K562 (cell line): ENCODE measurements around the gene AKT1S1. TPM values are rescaled to one million over a fixed set of nuclear protein-coding genes. Genes with fewer than 3 reads are reported as not detected.

Experiments
- ATAC-seq: fragments of 200-7000 bp; cut with Tn5 transposase; 3 replicates; pipeline ENCODE4 v1.9.1; 2020; ENCODE audit warnings: moderate library complexity
- BruUV-seq: library from RNA; stranded (reverse); fragments of 400-500 nt; replicated peaks from 2 replicates; lab custom pipeline; 2021; lab: Mats Ljungman, UMichigan
- CTCF ChIA-PET: fragments of 300-600 bp; formaldehyde crosslinking; extraction: SDS; loops from one replicate; lab custom pipeline; 2021; ENCODE audit warnings: low intra/inter-chr PET ratio; lab: Yijun Ruan, JAX
- POLR2A ChIA-PET: fragments of 300-600, 350-650 bp; sonication (Branson Sonifier 250); formaldehyde crosslinking; extraction: SDS; loops from one replicate; lab custom pipeline; 2021; ENCODE audit warnings: antibody characterized with exemption, inconsistent platforms; lab: Yijun Ruan, JAX
- DNase-seq, 4 experiments: peaks; one replicate each; pipeline versions ENCODE4 v3.0.0 to v3.0.0-alpha.2; 2011 to 2018; ENCODE audit warnings: low spot score in 3 of 4, mixed read lengths in 3 of 4; ENCODE audit errors: extremely low read depth in 1 of 4
- FAIRE-seq: peaks from 2 replicates; lab custom pipeline; 2011; peaks lifted over from hg19 to GRCh38; lab: Jason Lieb, UNC
- H2AFZ ChIP-seq: 2 replicates; pipeline ENCODE4 v1.6.0; 2011; ENCODE audit warnings: low read depth, low read length, control low read depth, inconsistent platforms
- H3K27ac ChIP-seq: fragments of 200-600 bp; 3 replicates; pipeline ENCODE4 v1.8.0; 2011; ENCODE audit warnings: low read depth, mild to moderate bottlenecking, control low read depth, inconsistent platforms, low read length, moderate library complexity, mixed read lengths; ENCODE audit errors: extremely low read depth
- H3K27me3 ChIP-seq, 2 experiments: fragments of 300-600 bp in 1 of 2; 2 replicates in 1 of 2; 3 replicates in 1 of 2; pipeline versions ENCODE4 v1.6.0 to v1.8.0; 2011; ENCODE audit warnings: inconsistent platforms in 2 of 2, low read length in 2 of 2, mild to moderate bottlenecking in 1 of 2, mixed read lengths in 1 of 2, moderate library complexity in 1 of 2; ENCODE audit not compliant: control insufficient read depth in 2 of 2, insufficient read depth in 2 of 2
- H3K36me3 ChIP-seq: fragments of 300-600 bp; 3 replicates; pipeline ENCODE4 v1.8.0; 2011; ENCODE audit warnings: mild to moderate bottlenecking, low read length, inconsistent platforms; ENCODE audit not compliant: control insufficient read depth, insufficient read depth
- H3K4me1 ChIP-seq, 2 experiments: fragments of 200-600 bp in 1 of 2; replicated peaks in 1 of 2; 2 replicates in 1 of 2; 3 replicates in 1 of 2; pipeline versions ENCODE4 v1.5.1 to v1.8.0; 2011; ENCODE audit warnings: inconsistent platforms in 2 of 2, low read length in 2 of 2, mild to moderate bottlenecking in 1 of 2, mixed read lengths in 1 of 2, moderate library complexity in 1 of 2; ENCODE audit not compliant: control insufficient read depth in 2 of 2, insufficient read depth in 2 of 2
- H3K4me2 ChIP-seq: 2 replicates; pipeline ENCODE4 v1.6.1; 2011; ENCODE audit warnings: low read length, control low read depth, inconsistent platforms, mixed read lengths; ENCODE audit not compliant: insufficient read depth
- H3K4me3 ChIP-seq: fragments of 200-600 bp; sonication (generic), shearing (Covaris generic); 2 replicates; pipeline ENCODE4 v1.5.1; 2016; ENCODE audit warnings: control low read depth, inconsistent platforms
- H3K79me2 ChIP-seq: fragments of 200-600 bp; 3 replicates; pipeline ENCODE4 v1.8.0; 2011; ENCODE audit warnings: low read length, inconsistent platforms; ENCODE audit not compliant: control insufficient read depth, insufficient read depth
- H3K9ac ChIP-seq, 2 experiments: 2 replicates each; pipeline versions ENCODE4 v1.6.0 to v1.6.1; 2011; ENCODE audit warnings: low read depth in 2 of 2, low read length in 2 of 2, control low read depth in 1 of 2, inconsistent platforms in 1 of 2, mild to moderate bottlenecking in 1 of 2, mixed read lengths in 1 of 2; ENCODE audit not compliant: insufficient read depth in 1 of 2
- H3K9me1 ChIP-seq: one replicate; pipeline ENCODE4 v1.6.0; 2011; ENCODE audit warnings: inconsistent platforms, mild to moderate bottlenecking, low read length, moderate library complexity; ENCODE audit not compliant: control insufficient read depth, insufficient read depth
- H3K9me3 ChIP-seq: replicated peaks from 2 replicates; pipeline ENCODE4 v1.5.1; 2011; ENCODE audit warnings: low read depth, low read length, inconsistent platforms; ENCODE audit not compliant: control insufficient read depth, insufficient read depth
- H4K20me1 ChIP-seq: replicated peaks from 2 replicates; pipeline ENCODE4 v1.6.1; 2011; ENCODE audit warnings: low read length, inconsistent platforms, mixed read lengths; ENCODE audit not compliant: control insufficient read depth, insufficient read depth
- C11orf30 ChIP-seq: fragments of 450-650 bp; IDR thresholded peaks from 2 replicates; pipeline ENCODE4 v1.6.1; 2016; ENCODE audit warnings: low read depth, mild to moderate bottlenecking
- COPS2 ChIP-seq: fragments of 450-650 bp; conservative IDR thresholded peaks from 2 replicates; pipeline ENCODE4 v1.6.1; 2016; ENCODE audit warnings: mild to moderate bottlenecking, moderate library complexity
- EP400 ChIP-seq: fragments of 450-650 bp; IDR thresholded peaks from 2 replicates; pipeline ENCODE4 v1.6.1; 2017; ENCODE audit warnings: antibody characterized with exemption, mild to moderate bottlenecking, moderate library complexity
- HDAC8 ChIP-seq: fragments of 450-650 bp; IDR thresholded peaks from 2 replicates; pipeline ENCODE4 v1.6.1; 2016; ENCODE audit warnings: mild to moderate bottlenecking, missing genetic modification characterization, moderate library complexity, missing compliant biosample characterization
- NFATC3 ChIP-seq: fragments of 450-650 bp; IDR thresholded peaks from 2 replicates; pipeline ENCODE4 v1.6.1; 2017; ENCODE audit warnings: mild to moderate bottlenecking
- RBM22 ChIP-seq: fragments of 200-400 bp; formaldehyde crosslinking; IDR thresholded peaks from 2 replicates; pipeline ENCODE4 v1.6.1; 2018; ENCODE audit warnings: low read length, low read depth; ENCODE audit not compliant: poor library complexity, severe bottlenecking
- SMARCA4 ChIP-seq: fragments of 450-650 bp; IDR thresholded peaks from 2 replicates; pipeline ENCODE4 v1.6.1; 2016
- STAT5B ChIP-seq: fragments of 250-450 bp; sonication (Bioruptor Pico); IDR thresholded peaks from 2 replicates; pipeline ENCODE4 v1.8.0; 2021; ENCODE audit warnings: mild to moderate bottlenecking, inconsistent platforms
- WGBS: fragments of 100-300 bp; shearing (Covaris generic); methylation state at CpG from one replicate; pipeline ENCODE4 v1.1.6; 2016; ENCODE audit warnings: low coverage, mixed read lengths; ENCODE audit not compliant: insufficient coverage; ENCODE audit errors: missing lambda C conversion rate; 5-methylcytosine and 5-hydroxymethylcytosine counted together
- in situ Hi-C: fragments of 300-500 bp; cut with MboI; formaldehyde crosslinking; loops from 4 replicates; pipeline ENCODE4 v1.15.0; 2018; ENCODE audit warnings: inconsistent platforms, mixed read lengths
- intact Hi-C: fragments of 100-400 bp; cut with micrococcal nuclease; formaldehyde crosslinking; loops from 2 replicates; pipeline ENCODE4 v1.14.2; 2022
- polyA plus RNA-seq, 8 experiments: library from polyadenylated mRNA; depleted of rRNA in 4 of 8; stranded (reverse) in 5 of 8; unstranded in 3 of 8; fragments of >200 nt; fragmentation: Nextera tagmentation in 2 of 8; fragmentation: Illumina TruSeq in 1 of 8; extraction: Ambion mirVana in 2 of 8; extraction: Trizol in 1 of 8; gene quantifications; 2 replicates each; pipeline versions ENCODE4 v1.2.1 to v1.2.3, GENCODE V29; 2011 to 2014; ENCODE audit warnings: inconsistent platforms in 1 of 8, missing spikeins in 1 of 8
- total RNA-seq, 7 experiments: library from RNA; depleted of rRNA in 6 of 7; stranded (reverse); fragments of >200 nt in 6 of 7; fragmentation: Illumina TruSeq in 2 of 7; extraction: Trizol in 2 of 7; gene quantifications; 2 replicates each; pipeline versions ENCODE4 v1.2.1 to v1.2.3, GENCODE V29; 2011 to 2021; ENCODE audit warnings: low replicate concordance in 1 of 7
- TF ChIP-seq, protein P1 (sequence below): sonication (generic); formaldehyde crosslinking; IDR thresholded peaks from 2 replicates; pipeline ENCODE4 v1.8.1; 2023; ENCODE audit warnings: mild to moderate bottlenecking, missing genetic modification reagents
- TF ChIP-seq, protein P2 (sequence below), 3 experiments: fragments of 200-800 bp in 1 of 3; fragments of 250-450 bp in 1 of 3; fragments of 450-650 bp in 1 of 3; sonication (Bioruptor Pico) in 1 of 3; sonication (Bioruptor generic) in 1 of 3; formaldehyde crosslinking in 1 of 3; IDR thresholded peaks; 2 replicates each; pipeline versions ENCODE4 v1.6.1 to v1.8.0; 2016 to 2022; ENCODE audit warnings: mild to moderate bottlenecking in 2 of 3, missing genetic modification characterization in 2 of 3, missing compliant biosample characterization in 1 of 3, moderate library complexity in 1 of 3
- TF ChIP-seq, protein P3 (sequence below): fragments of 250-450 bp; sonication (Bioruptor Pico); IDR thresholded peaks from 2 replicates; pipeline ENCODE4 v1.8.0; 2022; ENCODE audit warnings: inconsistent platforms

Gene AKT1S1
- total and polyA plus RNA-seq, 9 of the 15 experiments (the other 6 are each of a cell fraction or from before 2014, with no cell fraction given), result 1.2 to 50.3 (median 17.1) TPM

DNA sequence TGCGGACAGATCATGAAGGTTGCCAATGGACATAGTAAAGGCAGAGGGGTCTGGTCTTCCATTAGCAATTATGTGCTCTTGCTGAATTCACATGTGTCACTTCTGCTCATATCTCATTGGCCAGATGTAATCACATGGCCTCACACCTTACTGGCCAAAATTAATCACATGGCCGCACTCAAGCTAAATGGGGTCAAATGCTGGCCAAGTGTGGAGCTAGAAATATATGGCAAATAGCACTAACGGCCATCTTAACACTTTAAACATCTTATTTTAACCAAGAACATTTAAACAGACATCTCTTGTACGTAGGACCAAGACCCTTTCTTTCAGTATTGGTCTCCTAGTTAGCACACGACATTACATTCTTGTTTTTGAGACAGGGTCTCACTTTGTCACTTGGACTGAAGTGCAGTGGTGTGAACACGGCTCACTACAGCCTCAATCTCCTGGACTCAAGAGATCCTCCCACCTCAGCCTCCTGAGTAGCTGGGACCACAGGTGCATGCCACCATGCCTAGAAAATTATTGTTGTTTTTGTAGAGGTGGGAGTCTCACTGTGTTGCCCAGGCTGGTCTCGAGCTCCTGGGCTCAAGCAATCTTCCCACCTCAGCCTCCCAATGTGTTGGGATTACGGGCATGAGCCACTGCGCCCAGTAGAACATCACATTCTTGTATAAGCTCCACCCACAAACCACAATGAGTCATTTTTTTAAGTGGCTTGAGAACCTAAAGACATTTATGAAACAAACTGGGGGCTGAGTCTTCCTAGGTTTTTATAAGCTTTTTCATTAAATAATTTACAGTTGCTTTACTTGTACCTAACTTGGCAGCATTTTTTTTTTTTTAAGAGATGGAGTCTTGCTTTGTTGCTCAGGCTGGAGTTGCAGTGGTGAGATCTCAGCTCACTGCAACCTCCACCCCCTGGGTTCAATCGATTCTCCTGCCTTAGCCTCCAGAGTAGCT lies 29.1 kb downstream of the AKT1S1 start:
- Histone ChIP-seq H3K9me1 (peaks cover 11% of the 10 kb centered on the region), H3K27ac (peak overlapping the region; percentile 100), H3K36me3 (peaks cover 12% of the 10 kb centered on the region), H3K27me3 (no peaks in the 10 kb centered on the region), H3K4me3 (no peak overlapping the region), H3K9ac (peak overlapping the region in 1 of 2 experiments; percentile 99; a peak in 2 of 4 replicates), H3K9me3 (0 out of 2 replicates have a peak, but pooled peaks cover 6% of the 10 kb centered on the region), H4K20me1 (peaks cover 11% of the 10 kb centered on the region), H3K4me1 (peaks cover 39 to 42% of the 10 kb centered on the region in 2 experiments), H3K79me2 (peaks cover 36% of the 10 kb centered on the region), H3K4me2 (peak overlapping the region; percentile 92), H2AFZ (peak overlapping the region; percentile 82)
- intact Hi-C loops (no loop called here), in situ Hi-C loops (no loop called here)
- peak; percentile 90 for FAIRE-seq
- ATAC-seq, result peak; percentile 15; the same call in 1 of the 3 replicates
- 29% methylated on average over 10 of the region's 10 CpGs for WGBS
- peak; percentile 56 to 86 (median 65) for DNase-seq
- CTCF ChIA-PET, result no interaction called here
- BruUV-seq, result no TSS peak
- POLR2A ChIA-PET, result interaction anchor here (0.6 to 1.9 kb wide), 8 partner anchors 10 to 1956 kb away, joined by 4 to 7 read pairs (median 4); partner anchors contain the start of gene MED25
- TF ChIP-seq STAT5B (CRISPR knock-in tag) (no peak), EP400 (no peak; the same call in 1 of the 2 replicates), NFATC3 (no peak), HDAC8 (tag) (no peak), RBM22 (no peak), COPS2 (no peak), SMARCA4 (peak; percentile 85), C11orf30 (no peak)
- TF ChIP-seq, protein P1, sequence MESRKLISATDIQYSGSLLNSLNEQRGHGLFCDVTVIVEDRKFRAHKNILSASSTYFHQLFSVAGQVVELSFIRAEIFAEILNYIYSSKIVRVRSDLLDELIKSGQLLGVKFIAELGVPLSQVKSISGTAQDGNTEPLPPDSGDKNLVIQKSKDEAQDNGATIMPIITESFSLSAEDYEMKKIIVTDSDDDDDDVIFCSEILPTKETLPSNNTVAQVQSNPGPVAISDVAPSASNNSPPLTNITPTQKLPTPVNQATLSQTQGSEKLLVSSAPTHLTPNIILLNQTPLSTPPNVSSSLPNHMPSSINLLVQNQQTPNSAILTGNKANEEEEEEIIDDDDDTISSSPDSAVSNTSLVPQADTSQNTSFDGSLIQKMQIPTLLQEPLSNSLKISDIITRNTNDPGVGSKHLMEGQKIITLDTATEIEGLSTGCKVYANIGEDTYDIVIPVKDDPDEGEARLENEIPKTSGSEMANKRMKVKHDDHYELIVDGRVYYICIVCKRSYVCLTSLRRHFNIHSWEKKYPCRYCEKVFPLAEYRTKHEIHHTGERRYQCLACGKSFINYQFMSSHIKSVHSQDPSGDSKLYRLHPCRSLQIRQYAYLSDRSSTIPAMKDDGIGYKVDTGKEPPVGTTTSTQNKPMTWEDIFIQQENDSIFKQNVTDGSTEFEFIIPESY (CRISPR knock-in tag), result no peak
- TF ChIP-seq, protein P2, sequence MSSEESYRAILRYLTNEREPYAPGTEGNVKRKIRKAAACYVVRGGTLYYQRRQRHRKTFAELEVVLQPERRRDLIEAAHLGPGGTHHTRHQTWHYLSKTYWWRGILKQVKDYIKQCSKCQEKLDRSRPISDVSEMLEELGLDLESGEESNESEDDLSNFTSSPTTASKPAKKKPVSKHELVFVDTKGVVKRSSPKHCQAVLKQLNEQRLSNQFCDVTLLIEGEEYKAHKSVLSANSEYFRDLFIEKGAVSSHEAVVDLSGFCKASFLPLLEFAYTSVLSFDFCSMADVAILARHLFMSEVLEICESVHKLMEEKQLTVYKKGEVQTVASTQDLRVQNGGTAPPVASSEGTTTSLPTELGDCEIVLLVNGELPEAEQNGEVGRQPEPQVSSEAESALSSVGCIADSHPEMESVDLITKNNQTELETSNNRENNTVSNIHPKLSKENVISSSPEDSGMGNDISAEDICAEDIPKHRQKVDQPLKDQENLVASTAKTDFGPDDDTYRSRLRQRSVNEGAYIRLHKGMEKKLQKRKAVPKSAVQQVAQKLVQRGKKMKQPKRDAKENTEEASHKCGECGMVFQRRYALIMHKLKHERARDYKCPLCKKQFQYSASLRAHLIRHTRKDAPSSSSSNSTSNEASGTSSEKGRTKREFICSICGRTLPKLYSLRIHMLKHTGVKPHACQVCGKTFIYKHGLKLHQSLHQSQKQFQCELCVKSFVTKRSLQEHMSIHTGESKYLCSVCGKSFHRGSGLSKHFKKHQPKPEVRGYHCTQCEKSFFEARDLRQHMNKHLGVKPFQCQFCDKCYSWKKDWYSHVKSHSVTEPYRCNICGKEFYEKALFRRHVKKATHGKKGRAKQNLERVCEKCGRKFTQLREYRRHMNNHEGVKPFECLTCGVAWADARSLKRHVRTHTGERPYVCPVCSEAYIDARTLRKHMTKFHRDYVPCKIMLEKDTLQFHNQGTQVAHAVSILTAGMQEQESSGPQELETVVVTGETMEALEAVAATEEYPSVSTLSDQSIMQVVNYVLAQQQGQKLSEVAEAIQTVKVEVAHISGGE (CRISPR knock-in tag; IDR thresholded peaks at IDR 0.05), result peak in 1 of 3 experiments; percentile 52; a peak in 1 of 6 replicates
- TF ChIP-seq, protein P3, sequence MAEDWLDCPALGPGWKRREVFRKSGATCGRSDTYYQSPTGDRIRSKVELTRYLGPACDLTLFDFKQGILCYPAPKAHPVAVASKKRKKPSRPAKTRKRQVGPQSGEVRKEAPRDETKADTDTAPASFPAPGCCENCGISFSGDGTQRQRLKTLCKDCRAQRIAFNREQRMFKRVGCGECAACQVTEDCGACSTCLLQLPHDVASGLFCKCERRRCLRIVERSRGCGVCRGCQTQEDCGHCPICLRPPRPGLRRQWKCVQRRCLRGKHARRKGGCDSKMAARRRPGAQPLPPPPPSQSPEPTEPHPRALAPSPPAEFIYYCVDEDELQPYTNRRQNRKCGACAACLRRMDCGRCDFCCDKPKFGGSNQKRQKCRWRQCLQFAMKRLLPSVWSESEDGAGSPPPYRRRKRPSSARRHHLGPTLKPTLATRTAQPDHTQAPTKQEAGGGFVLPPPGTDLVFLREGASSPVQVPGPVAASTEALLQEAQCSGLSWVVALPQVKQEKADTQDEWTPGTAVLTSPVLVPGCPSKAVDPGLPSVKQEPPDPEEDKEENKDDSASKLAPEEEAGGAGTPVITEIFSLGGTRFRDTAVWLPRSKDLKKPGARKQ (CRISPR knock-in tag), result no peak
